Activated naive CD8-positive, alpha-beta T cell treated with anti-CD3 and anti-CD28 coated beads for 36 hours (primary cell): ENCODE results near the gene HIGD1A. TPM values are rescaled to one million over a fixed set of nuclear protein-coding genes. Genes with fewer than 3 reads are reported as not detected.
A peak's percentile ranks its signal among the peaks of the same experiment; 100 is the strongest.

Source experiments
- DNase-seq: peaks from one replicate; pipeline ENCODE4 v3.0.0; 2021
- H3K27ac Mint-ChIP-seq: one replicate; pipeline ENCODE4 v1.8.0; 2022; ENCODE audit warnings: mild to moderate bottlenecking, moderate library complexity, mixed read lengths
- H3K27me3 Mint-ChIP-seq: one replicate; pipeline ENCODE4 v1.8.0; 2022; ENCODE audit warnings: mild to moderate bottlenecking, mixed read lengths
- H3K36me3 Mint-ChIP-seq: one replicate; pipeline ENCODE4 v1.8.0; 2021; ENCODE audit warnings: mild to moderate bottlenecking, mixed read lengths
- H3K4me1 Mint-ChIP-seq: one replicate; pipeline ENCODE4 v1.8.0; 2021; ENCODE audit warnings: mixed read lengths
- H3K4me3 Mint-ChIP-seq: one replicate; pipeline ENCODE4 v1.8.0; 2022; ENCODE audit warnings: mild to moderate bottlenecking, moderate library complexity, mixed read lengths
- H3K9me3 Mint-ChIP-seq: one replicate; pipeline ENCODE4 v1.8.0; 2022; ENCODE audit warnings: mixed read lengths
- total RNA-seq, 2 experiments: library from RNA; stranded (reverse); gene quantifications; one replicate each; pipeline ENCODE4 v1.2.3, GENCODE V29; 2021

The HIGD1A gene
- total RNA-seq = 10 to 100 TPM; 83.1 to 85.3 TPM

GRCh38 chr3:42804106-42804830 lies at the start of gene HIGD1A:
HIGD1A (minus strand) TSS chr3:42804490; CDS start chr3:42794253, 10,237 bp downstream.
- peaks cover 19% of the 10 kb centered on the region for H3K27me3 Mint-ChIP-seq
- H3K36me3 Mint-ChIP-seq = peaks cover 22% of the 10 kb centered on the region
- peak within 1 kb of the TSS; percentile 87 for H3K27ac Mint-ChIP-seq
- no peaks in the 10 kb centered on the region for H3K9me3 Mint-ChIP-seq
- peak within 1 kb of the TSS; percentile 90 for H3K4me3 Mint-ChIP-seq
- DNase-seq = peak; percentile 96
- H3K4me1 Mint-ChIP-seq = peaks cover 33% of the 10 kb centered on the region

GRCh38 chr3:42853739-42854302 lies 49.5 kb upstream of the HIGD1A start:
- no peaks in the 10 kb centered on the region for H3K36me3 Mint-ChIP-seq
- H3K27ac Mint-ChIP-seq = no peak overlapping the region
- peaks cover 5% of the 10 kb centered on the region for H3K27me3 Mint-ChIP-seq
- no peak overlapping the region for H3K4me3 Mint-ChIP-seq
- H3K9me3 Mint-ChIP-seq = no peaks in the 10 kb centered on the region
- DNase-seq = no peak
- H3K4me1 Mint-ChIP-seq = no peaks in the 10 kb centered on the region

GRCh38 chr3:42853056-42853455 lies 48.8 kb upstream of the HIGD1A start:
- Mint-ChIP-seq H3K27ac (no peak overlapping the region), H3K36me3 (no peaks in the 10 kb centered on the region), H3K27me3 (peaks cover 5% of the 10 kb centered on the region), H3K4me3 (no peak overlapping the region), H3K9me3 (no peaks in the 10 kb centered on the region), H3K4me1 (no peaks in the 10 kb centered on the region)
- DNase-seq = no peak

GRCh38 chr3:42852441-42852840 lies 48.2 kb upstream of the HIGD1A start:
- Mint-ChIP-seq H3K4me1 (peaks cover 4% of the 10 kb centered on the region), H3K9me3 (no peaks in the 10 kb centered on the region), H3K27ac (no peak overlapping the region), H3K27me3 (peaks cover 5% of the 10 kb centered on the region), H3K4me3 (no peak overlapping the region), H3K36me3 (no peaks in the 10 kb centered on the region)
- DNase-seq = no peak

- Mint-ChIP-seq H3K4me3 (no peak overlapping the region), H3K27ac (no peak overlapping the region), H3K27me3 (no peaks in the 10 kb centered on the region), H3K4me1 (peaks cover 15% of the 10 kb centered on the region), H3K36me3 (peaks cover 3% of the 10 kb centered on the region), H3K9me3 (no peaks in the 10 kb centered on the region)
- DNase-seq = no peak
Measured at GRCh38 chr3:42851228-42851834, 47.0 kb upstream of the HIGD1A start.

GRCh38 chr3:42850263-42850662 lies 46.0 kb upstream of the HIGD1A start:
- H3K36me3 Mint-ChIP-seq = peaks cover 3% of the 10 kb centered on the region
- no peaks in the 10 kb centered on the region for H3K27me3 Mint-ChIP-seq
- peaks cover 19% of the 10 kb centered on the region for H3K4me1 Mint-ChIP-seq
- H3K9me3 Mint-ChIP-seq = no peaks in the 10 kb centered on the region
- no peak overlapping the region for H3K27ac Mint-ChIP-seq
- H3K4me3 Mint-ChIP-seq = no peak overlapping the region
- DNase-seq = no peak

GRCh38 chr3:42849017-42849416 lies 44.7 kb upstream of the HIGD1A start:
- Mint-ChIP-seq H3K4me3 (no peak overlapping the region), H3K36me3 (peaks cover 3% of the 10 kb centered on the region), H3K9me3 (no peaks in the 10 kb centered on the region), H3K27me3 (no peaks in the 10 kb centered on the region), H3K27ac (no peak overlapping the region), H3K4me1 (peaks cover 19% of the 10 kb centered on the region)
- DNase-seq = no peak

GRCh38 chr3:42847731-42848130 lies 43.4 kb upstream of the HIGD1A start:
- Mint-ChIP-seq H3K4me3 (no peak overlapping the region), H3K27ac (peak overlapping the region; percentile 82), H3K36me3 (peaks cover 3% of the 10 kb centered on the region)

GRCh38 chr3:42846685-42847522 lies 42.6 kb upstream of the HIGD1A start:
- H3K4me1 Mint-ChIP-seq = peaks cover 19% of the 10 kb centered on the region
- H3K36me3 Mint-ChIP-seq = peaks cover 3% of the 10 kb centered on the region
- peak; percentile 7 for DNase-seq
- H3K27ac Mint-ChIP-seq = peak overlapping the region; percentile 82
- peak overlapping the region; percentile 71 for H3K4me3 Mint-ChIP-seq
- no peaks in the 10 kb centered on the region for H3K27me3 Mint-ChIP-seq
- H3K9me3 Mint-ChIP-seq = no peaks in the 10 kb centered on the region

More at GRCh38 chr3:42847731-42848130, 43.4 kb upstream of the HIGD1A start:
- H3K9me3 Mint-ChIP-seq = no peaks in the 10 kb centered on the region
- H3K27me3 Mint-ChIP-seq = no peaks in the 10 kb centered on the region
- no peak for DNase-seq
- H3K4me1 Mint-ChIP-seq = peaks cover 19% of the 10 kb centered on the region

GRCh38 chr3:42844815-42845214 lies 40.5 kb upstream of the HIGD1A start:
- Mint-ChIP-seq H3K36me3 (peaks cover 3% of the 10 kb centered on the region), H3K27ac (no peak overlapping the region), H3K4me1 (peaks cover 19% of the 10 kb centered on the region), H3K9me3 (no peaks in the 10 kb centered on the region), H3K27me3 (no peaks in the 10 kb centered on the region), H3K4me3 (no peak overlapping the region)
- DNase-seq = no peak

- H3K4me3 Mint-ChIP-seq = no peak overlapping the region
- no peaks in the 10 kb centered on the region for H3K27me3 Mint-ChIP-seq
- peaks cover 22% of the 10 kb centered on the region for H3K4me1 Mint-ChIP-seq
- no peak for DNase-seq
- H3K36me3 Mint-ChIP-seq = peaks cover 3% of the 10 kb centered on the region
- H3K27ac Mint-ChIP-seq = no peak overlapping the region
- H3K9me3 Mint-ChIP-seq = no peaks in the 10 kb centered on the region
Measured at GRCh38 chr3:42844412-42844713, 40.1 kb upstream of the HIGD1A start.

GRCh38 chr3:42843713-42844411 lies 39.6 kb upstream of the HIGD1A start:
- Mint-ChIP-seq H3K36me3 (peaks cover 3% of the 10 kb centered on the region), H3K4me3 (no peak overlapping the region), H3K9me3 (no peaks in the 10 kb centered on the region), H3K27ac (no peak overlapping the region), H3K4me1 (peaks cover 22% of the 10 kb centered on the region), H3K27me3 (peaks cover 3% of the 10 kb centered on the region)
- no peak for DNase-seq

GRCh38 chr3:42841332-42841731 lies 37.0 kb upstream of the HIGD1A start:
- Mint-ChIP-seq H3K27me3 (peaks cover 4% of the 10 kb centered on the region), H3K27ac (no peak overlapping the region), H3K9me3 (no peaks in the 10 kb centered on the region), H3K4me3 (no peak overlapping the region), H3K4me1 (peaks cover 7% of the 10 kb centered on the region), H3K36me3 (no peaks in the 10 kb centered on the region)
- DNase-seq = no peak

GRCh38 chr3:42839616-42840015 lies 35.3 kb upstream of the HIGD1A start:
- Mint-ChIP-seq H3K36me3 (no peaks in the 10 kb centered on the region), H3K27me3 (peaks cover 4% of the 10 kb centered on the region), H3K4me1 (peaks cover 2% of the 10 kb centered on the region), H3K9me3 (no peaks in the 10 kb centered on the region), H3K27ac (no peak overlapping the region), H3K4me3 (no peak overlapping the region)
- peak; percentile 17 for DNase-seq

- Mint-ChIP-seq H3K4me3 (no peak overlapping the region), H3K9me3 (no peaks in the 10 kb centered on the region), H3K36me3 (no peaks in the 10 kb centered on the region), H3K27ac (no peak overlapping the region), H3K27me3 (peaks cover 4% of the 10 kb centered on the region), H3K4me1 (peaks cover 2% of the 10 kb centered on the region)
- DNase-seq = no peak
Measured at GRCh38 chr3:42838571-42838970, 34.3 kb upstream of the HIGD1A start.
